ENCODE data around the gene KLKB1.
"Not testable (repeated sequence)": the region's sequence is repeated elsewhere in the genome, so short reads cannot be mapped to it uniquely, and the experiment has no call there.

The KLKB1 gene

DNA sequence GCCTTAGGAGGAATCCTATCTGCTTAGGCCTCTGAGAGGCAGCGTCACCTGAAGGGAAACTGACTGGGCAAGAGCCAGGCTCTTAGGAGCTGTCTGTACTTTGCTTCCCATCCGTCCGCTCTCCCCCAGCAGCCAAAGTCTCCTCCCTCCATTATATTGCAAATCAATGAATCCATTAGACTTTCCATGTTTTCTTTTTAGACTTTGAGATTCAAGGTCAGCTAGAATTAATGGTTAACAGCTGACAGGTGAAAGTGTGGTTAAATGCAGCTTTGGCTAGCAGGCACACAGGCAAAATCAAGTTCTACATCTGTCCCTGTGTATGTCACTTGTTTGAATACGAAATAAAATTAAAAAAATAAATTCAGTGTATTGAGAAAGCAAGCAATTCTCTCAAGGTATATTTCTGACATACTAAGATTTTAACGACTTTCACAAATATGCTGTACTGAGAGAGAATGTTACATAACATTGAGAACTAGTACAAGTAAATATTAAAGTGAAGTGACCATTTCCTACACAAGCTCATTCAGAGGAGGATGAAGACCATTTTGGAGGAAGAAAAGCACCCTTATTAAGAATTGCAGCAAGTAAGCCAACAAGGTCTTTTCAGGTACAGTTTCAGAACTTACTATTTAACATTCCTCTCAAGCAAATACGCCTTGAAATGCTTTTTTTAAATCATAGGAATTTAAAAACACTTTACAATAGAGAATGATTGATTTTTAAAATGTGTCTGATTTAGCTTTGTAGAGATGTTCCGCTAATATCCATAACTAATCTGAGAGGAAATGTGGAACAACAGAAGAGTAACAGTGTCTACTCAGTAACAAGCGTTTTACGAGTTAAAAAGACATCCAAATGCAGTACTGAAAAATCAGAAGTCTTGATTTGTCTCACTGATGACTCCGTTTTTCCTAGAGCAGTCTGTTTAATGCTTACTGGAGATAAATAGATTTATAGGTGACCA, 38.7 kb downstream of the KLKB1 start, which contains the start of gene F11:
Gene F11 (plus strand): TSS at position 507 of the 970 bp plus-strand sequence. CDS start 948 bp downstream, outside the sequence.
- no peak for DNase-seq

DNA sequence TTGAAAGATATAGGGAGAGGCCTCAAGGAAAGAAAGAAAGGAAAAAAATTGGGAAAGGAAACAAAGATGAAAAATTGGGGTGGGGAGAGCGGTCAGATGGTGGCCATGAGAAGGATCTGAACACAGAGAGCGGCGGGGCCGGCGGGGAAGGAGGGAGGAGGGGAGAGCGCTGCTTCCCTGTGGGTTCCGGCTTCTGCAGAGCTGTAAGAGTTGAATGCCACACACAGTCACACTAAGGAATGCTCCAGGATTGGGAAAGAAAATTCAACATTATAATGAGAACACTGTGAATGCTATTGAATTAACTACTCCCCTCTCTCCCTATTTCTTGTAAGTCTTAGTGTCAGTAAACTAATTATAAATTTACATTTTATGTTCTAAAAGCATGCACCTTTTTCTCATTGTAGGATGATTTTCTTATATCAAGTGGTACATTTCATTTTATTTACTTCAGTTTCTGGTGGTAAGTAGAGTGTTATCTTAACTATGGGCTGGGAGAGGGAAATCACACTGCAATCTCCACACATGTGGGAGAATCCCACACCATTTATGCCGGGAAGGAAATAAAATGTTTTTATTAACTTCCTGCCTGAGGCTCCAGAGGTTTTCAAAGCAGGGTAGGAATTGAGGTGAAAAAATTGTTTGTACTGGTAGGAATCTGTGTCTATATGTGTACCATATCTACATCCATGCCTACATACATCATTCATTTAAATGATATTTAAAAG, 39.6 kb downstream of the KLKB1 start:
- no peak for DNase-seq

DNA sequence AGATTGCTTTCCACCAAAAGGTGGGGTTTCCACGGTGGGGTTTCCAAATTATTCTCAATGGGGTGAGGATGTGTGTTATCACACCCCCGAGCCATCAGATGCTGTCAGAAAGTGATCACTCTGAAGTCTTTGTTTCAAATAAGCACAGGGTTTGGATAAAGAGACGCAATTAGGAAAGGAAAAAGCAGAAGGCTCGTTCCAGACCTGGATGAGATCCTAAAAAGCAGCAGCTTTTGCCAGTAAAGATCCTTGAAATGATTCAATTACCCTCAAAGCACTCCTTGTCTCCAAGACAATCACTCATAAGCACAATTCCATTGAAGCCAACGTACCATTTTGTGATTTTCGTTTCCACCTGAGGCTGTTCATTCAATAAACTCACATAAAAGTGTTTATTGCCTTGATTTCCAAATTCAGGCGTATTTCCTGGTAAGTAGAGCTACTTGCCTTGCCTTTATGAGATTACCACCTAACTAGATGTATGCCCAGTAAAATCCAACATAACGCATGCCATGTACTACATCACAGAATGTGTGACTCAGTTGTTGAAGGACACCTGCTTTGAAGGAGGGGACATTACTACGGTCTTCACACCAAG, 43.9 kb downstream of the KLKB1 start:
- DNase-seq = no peak

DNA sequence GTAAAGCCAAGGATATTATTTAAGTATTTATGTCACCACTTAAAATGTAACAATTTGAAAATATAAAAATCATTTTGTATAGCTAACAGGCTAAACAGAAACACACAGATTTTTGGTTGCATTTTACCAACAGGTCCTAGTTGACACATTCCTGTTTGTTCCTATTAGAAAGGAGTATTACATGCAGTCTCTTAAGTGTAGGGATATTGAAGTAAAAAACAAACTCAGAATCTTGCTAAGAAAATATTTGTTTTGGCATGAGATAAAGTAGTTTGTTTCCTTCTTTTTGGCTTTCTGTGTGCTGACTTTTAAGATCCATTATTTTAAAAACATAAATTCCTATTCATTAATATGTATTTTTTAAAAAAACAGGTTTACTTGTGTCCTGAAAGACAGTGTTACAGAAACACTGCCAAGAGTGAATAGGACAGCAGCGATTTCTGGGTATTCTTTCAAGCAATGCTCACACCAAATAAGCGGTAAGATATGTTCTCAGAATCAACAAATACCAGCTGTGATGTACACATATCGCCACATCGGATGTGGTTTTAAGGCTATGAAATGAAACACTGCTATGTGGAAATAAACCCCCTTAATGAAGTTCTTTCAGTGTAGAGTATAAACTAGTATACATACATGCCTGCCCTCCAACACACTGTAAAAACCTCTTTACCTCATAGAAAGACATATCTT, 45.5 kb downstream of the KLKB1 start:
- no peak for DNase-seq

DNA sequence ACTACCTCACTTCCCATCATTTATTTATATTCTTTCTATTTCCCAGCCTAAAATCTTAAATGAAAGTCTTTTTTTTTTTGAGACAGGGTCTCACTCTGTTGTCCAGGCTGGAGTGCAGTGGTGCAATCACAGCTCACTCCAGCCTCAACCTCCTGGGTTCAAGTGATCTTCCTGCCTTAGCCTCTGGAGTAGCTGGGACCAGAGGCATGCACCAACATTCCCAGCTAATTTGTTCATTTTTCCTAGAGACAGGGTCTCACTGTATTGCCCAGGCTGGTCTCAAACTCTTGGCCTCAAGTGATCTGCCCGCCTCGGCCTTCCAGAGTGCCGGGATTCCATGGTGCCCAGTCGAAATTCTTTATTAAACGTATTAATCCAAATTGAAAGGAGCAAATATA, 46.1 kb downstream of the KLKB1 start:
- not testable (repeated sequence) for DNase-seq

DNA sequence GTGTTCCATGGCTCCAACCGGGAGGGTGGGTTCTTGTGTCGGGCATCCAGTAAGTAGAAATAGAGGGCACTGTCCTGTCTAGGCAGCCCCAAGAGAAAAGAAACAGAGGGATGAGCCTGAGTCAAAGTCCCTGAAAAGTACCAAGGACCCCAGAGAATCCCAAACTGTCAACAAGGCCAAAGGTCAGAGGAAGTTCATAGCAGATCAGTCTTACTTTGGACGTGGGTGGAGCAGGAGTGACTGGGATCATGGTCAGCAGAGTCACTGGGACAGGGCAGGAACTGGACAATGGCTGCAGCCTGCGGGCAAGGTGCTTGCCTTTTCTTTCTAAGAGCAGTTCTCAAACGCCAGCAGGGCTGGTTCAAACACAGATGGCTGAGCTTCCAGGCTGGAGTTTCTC, 56.0 kb downstream of the KLKB1 start:
- no peak for DNase-seq

DNA sequence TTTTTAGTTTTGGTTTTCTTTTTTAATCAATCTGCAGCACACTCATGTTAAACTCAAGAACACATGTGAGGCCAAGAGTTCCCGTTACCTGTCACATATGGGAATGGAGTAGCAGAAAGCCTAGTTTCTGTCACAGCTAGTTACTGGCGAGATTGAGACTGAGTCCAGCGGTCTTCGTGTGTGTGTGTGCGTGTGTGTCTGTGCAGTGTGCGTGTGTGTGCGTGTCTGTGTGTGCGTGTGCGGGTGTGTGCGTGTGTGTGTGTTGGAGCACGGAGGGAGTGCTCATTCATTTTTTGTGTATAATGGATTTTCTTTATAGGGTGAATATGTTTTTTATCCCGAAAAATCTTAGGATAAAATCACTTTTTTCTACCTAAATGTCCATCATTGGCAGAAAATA, 57.8 kb downstream of the KLKB1 start:
- DNase-seq = no peak

DNA sequence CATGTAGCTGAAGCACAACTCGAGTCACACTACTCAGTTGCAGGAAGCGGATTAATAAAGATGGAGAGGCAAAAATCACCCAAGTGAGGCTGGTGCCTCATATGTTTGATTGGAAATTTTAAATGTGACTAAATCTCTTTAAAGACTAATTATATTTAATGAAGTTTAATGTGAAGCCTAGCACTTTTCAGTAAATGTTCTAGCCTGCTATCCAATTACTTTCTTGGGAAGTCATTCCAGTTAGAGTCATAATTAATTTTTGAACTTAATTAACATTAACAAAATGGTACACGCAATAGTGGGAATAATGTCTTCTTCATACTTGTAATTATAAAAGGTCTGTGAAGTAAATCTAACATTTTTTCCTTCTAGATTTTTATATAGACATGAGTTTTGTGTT, 59.3 kb downstream of the KLKB1 start:
- DNase-seq = no peak

DNA sequence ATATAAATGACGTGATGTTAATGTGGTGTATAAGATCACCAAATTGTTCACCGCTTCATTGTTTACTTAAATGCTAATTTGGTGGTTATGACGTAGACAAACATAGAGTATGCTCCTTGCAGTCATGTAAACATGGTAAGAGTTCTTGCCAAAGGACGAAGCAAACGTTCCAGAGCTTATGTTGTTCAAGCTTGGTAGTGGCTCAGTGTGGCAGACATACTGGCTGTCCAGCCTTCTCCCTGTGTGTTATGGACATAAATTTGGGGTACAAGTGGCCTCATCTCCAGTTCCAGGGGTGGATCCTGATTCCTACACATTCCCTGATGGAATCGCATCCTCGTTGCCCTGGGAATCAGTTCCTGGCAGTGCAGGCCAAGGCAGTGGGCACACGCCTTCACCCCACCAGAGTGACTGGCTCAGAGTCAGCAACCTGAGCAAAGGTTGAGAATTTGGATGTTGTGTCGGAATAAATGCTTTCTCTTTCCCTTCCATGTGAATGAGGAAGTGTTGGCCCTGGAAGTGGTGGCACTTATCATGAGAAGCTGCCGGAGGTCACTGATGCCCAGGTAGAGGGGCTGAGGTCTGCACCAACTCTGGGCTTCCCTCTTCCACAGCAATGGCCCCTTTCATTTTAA, 64.1 kb downstream of the KLKB1 start:
- no peak for DNase-seq

DNA sequence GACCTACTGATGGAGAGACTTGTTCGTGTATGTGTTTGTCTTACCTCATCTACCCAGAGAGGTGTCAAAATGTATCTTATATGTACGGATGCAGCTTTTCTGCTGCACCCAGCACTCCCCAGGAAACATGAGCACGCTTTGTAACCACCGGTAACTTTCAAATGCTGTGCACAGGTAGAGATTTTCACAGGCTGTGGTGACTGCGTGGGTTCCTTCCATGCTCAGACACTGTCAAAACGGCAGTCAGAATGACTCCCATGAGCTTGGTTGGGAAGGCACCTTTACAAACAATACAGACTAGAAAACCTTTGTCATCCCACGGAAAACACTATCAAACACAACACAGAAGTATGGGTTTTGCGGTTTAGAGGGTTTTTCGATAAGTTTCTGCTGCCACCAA, 66.9 kb downstream of the KLKB1 start:
- DNase-seq = no peak

DNA sequence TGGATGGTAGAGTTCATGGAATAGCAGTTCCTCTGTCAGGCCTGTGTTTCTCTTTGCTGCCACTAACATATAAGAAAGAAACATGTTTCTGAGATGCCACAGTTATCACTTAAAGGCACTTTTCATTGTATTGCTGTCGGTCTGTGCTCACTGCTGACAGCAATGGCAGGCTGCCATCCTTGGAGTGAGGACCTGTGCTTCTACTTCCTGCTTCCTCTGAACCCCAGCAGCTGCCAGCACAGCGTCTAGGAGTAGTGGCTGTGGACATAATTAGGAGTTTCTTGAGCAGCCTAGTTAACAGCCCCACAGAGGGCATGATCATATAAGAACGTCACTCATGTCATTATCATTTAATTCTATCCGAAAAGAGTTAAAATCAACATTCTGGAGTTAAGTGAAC, 69.2 kb downstream of the KLKB1 start:
- no peak for DNase-seq

DNA sequence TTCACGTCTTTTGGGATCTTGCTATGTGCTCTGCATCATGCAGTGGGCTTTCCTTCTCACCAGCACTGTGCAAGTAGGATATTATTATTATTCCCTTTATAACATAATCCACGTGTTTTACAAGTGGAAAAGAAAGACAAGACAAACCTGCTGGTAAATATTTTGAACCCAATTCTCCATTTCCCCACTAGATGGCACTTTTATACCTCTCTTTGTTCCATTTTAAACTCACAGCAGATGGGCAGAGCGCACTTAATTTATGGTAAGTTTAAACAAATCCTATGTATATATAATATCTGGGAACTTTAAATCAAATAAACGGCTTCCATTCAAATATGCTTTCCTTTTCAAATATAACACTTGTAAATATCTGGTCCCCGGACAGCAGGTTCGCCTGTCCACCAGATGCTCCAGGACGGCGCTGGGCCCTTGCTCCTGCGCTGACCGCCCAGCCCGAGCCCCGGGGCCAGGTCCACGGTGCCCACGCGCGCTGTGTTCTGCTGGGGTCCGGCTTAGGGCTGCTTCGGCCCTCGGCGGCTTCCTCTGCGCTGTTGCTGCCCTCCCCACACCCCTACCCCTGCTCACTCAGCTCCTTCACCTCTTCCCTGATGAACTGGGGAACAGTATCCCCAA, 69.8 kb downstream of the KLKB1 start:
- DNase-seq = peak; percentile 17

DNA sequence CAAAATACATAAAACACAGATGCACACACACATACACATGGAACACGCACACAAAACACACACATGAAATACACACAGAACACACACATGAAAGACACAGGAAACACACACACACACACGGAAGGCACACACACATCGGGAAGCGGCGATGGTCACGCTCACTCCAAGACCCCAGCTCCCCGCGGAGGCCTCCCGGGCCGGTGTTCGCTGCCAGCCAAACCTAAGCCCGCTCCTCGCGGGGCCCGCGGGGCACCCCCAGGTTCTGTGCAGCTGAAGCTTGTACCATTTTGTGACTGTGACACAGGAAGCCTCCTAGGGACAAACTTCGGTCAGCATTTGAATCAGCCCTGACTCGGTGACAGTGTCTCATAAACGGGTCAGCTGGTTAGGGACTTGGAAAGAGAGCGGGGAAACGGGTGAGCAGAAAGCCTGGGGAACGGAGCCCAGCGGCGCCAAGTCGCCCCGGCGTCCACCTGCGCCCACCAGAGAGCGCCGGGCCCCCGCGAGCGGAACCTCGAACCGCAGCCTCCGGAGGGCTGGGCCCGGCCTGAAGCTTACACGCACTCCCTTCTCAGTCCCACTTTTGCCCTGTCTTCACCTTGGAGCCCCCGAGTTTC, 70.8 kb downstream of the KLKB1 start:
- DNase-seq = no peak

DNA sequence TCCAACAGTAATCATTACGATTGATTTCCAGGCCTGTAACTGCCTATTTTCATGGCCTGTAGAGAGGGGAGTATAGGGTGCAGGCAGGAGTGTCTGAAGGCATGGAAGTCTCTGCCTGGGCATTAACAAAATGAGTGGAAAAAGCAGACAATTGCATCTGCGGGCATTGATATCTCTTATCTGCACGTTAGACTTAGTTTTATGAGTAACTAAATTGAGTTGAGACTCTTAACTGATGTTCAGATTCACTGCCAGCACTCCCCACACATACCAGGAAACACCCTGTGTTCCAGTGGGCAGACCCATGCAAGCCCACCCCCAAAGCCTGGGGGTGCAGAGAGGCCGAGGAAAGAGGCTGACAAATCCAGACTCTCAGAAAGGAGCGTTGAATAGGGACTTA, 72.0 kb downstream of the KLKB1 start:
- no peak for DNase-seq

DNA sequence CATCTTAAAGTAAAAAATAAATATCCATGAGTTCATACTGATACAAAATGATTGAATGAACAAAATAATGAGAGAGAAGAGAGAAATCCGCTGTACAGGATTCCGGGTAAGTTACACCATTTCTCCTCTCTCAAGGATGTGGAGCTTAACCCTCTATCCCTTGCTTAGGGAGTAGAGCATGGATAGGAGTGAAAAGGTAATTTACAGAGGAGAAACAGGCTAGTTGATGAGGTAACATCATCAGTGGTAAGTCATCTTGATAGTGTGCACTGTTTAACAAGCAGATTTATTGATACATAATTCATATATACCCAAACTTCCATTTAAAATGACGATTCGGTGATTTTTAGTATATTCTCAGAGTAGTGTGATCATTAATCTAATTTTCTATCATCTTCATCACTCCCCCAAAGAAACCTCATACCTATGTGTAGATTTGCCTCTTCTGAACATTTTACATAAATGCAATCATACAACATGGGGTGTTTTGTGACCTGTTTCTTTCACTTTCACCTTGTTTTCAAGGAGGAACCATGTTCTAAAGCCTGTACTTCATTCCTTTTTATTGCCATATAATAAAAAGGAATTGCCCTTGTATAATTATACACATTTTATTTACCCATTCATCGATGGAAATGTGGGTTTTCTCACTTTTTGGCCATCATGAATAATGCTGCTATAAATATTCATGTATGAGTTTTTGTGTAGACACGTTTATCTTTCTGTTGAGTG, 73.5 kb downstream of the KLKB1 start:
- no peak for DNase-seq

DNA sequence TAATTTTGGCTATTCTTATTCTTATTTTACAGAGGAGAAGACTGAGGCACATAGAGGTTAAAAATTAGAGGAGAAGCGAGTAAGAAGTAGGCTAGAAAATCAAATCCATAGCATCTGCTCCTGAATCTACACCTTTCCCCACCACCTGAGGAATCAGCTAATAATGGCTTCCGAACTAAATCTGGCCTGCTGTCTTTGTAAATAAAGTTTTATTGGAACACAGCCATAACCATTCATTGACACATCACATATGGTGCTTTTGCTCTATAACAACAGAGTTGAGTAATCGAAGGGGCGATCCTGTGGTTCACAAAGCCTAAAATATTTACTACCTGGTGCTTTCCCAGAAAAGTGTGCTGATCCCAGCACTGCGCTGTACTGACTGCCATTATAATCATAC, 76.9 kb downstream of the KLKB1 start:
- DNase-seq = no peak

DNA sequence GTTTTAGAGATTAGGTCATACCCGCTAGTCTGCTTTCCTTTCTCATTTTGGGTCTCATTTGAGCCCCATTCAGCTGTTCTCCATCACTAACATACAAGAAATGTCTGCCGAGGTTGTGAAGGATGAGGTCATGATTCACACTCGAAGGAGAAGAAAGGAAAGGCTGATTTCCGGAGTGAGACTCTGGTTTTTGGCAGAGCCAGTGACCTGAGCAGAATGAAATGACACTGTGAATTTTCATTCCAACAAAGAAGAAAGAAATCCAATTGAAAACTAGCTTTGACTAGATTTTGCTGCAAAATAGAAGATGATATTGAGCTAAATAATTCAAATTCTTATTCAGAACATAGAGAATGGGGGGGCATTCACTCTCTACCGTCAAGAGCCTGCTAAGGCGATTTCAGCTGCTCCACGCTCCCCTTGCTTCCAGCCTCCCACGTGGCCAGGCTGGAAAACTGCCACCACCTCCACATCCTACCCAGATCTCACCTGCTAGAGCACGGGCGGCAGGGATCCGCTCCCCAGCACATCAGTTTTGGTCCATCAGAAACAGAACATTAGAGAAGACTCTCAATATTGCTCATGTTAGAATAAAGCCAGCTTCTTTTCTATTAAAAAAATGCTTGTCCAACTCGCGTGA, 77.7 kb downstream of the KLKB1 start:
- no peak for DNase-seq

DNA sequence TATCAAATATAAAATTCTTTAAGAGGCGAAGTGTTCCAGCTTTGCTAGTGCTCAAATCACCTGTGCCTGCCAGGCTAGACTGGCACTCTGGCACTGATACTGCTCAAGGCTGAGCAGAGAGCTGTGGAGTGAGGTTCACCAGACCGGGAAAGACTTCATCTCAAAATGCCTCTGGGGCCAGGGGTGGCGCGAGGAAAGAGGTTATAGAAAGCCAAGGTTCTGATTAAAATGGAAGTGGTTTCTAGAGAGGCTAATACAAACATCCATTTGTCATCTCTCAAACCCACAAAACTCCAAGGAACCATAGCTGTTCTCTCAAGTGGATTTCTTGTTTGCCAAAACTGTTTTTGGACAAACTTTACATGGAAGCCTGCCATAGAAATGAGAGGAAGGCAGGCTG, 80.2 kb downstream of the KLKB1 start:
- no peak for DNase-seq

DNA sequence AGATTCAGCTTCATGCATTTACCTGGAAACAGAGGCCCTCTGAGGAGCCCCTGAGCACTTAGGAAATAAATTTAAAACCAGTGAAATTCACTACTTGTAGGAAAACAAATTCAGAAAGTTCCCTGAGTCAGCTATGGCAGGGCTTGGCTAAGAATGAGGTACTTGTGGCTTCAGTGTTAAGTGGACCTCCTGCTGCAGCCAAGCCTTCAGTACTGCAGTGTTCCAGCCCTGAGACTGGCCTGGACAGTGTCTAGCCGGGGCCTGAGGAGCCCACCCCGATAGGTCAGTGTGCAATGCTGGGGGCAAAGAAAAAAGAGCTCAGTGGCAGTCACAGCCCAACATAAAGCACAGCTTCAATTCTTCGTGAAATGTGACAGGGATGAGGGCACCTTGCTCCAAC, 80.6 kb downstream of the KLKB1 start:
- no peak for DNase-seq
